B cell (primary cell): ENCODE results near the gene ARRDC3. TPM values are rescaled to one million over a fixed set of nuclear protein-coding genes. Genes with fewer than 3 reads are reported as not detected.

Experiments used
- ATAC-seq: fragments of 200-7000 bp; cut with Tn5 transposase; one replicate; pipeline ENCODE4 v1.10.0; 2021; ENCODE audit warnings: low read depth, mild to moderate bottlenecking, moderate number of reproducible peaks, moderate library complexity
- CTCF ChIA-PET: fragments of 350-600 bp; sonication (Branson Sonifier 250); formaldehyde crosslinking; loops from one replicate; lab custom pipeline; 2021; ENCODE audit warnings: antibody characterized with exemption, inconsistent platforms; lab: Charles Lee
- POLR2A ChIA-PET: fragments of 350-600 bp; sonication (Branson Sonifier 250); formaldehyde crosslinking; loops from one replicate; lab custom pipeline; 2021; ENCODE audit warnings: antibody characterized with exemption; lab: Charles Lee
- DNase-seq: peaks from one replicate; pipeline ENCODE4 v3.0.0; 2013
- H2AFZ ChIP-seq: 2 replicates; pipeline ENCODE4 v1.6.1; 2012; ENCODE audit warnings: mild to moderate bottlenecking, low read depth, low read length; ENCODE audit not compliant: insufficient read depth, poor library complexity, severe bottlenecking
- H3K27ac ChIP-seq, 2 donors: 1 replicate in 1 of 2; 2 replicates in 1 of 2; pipeline ENCODE4 v1.5.1; 2012 to 2013; ENCODE audit warnings: low read length in 2 of 2, mild to moderate bottlenecking in 2 of 2, moderate library complexity in 1 of 2
- H3K27me3 ChIP-seq, 4 experiments: fragments of 200-600 bp in 1 of 4; sonication (generic) in 1 of 4; replicated peaks in 1 of 4; 1 replicate in 2 of 4; 2 replicates in 2 of 4; pipeline versions ENCODE4 v1.6.1 to v1.7.0; 2013 to 2016; ENCODE audit warnings: low read length in 3 of 4, mild to moderate bottlenecking in 2 of 4, mixed read lengths in 1 of 4, moderate library complexity in 1 of 4; ENCODE audit not compliant: insufficient read depth in 4 of 4, control insufficient read depth in 3 of 4; ENCODE audit errors: control extremely low read depth in 1 of 4
- H3K36me3 ChIP-seq, 2 experiments: replicated peaks in 1 of 2; 1 replicate in 1 of 2; 2 replicates in 1 of 2; pipeline versions ENCODE4 v1.6.1 to v1.7.1; 2013; ENCODE audit warnings: low read length in 1 of 2; ENCODE audit not compliant: insufficient read depth in 2 of 2, control insufficient read depth in 1 of 2; ENCODE audit errors: control extremely low read depth in 1 of 2, extremely low read depth in 1 of 2
- H3K4me1 ChIP-seq, 2 donors: fragments of 200-600 bp in 1 of 2; sonication (generic) in 1 of 2; 1 replicate in 1 of 2; 2 replicates in 1 of 2; pipeline versions ENCODE4 v1.5.1 to v1.6.1; 2013 to 2017; ENCODE audit warnings: low read length in 2 of 2; ENCODE audit not compliant: control insufficient read depth in 2 of 2, insufficient read depth in 2 of 2
- H3K4me2 ChIP-seq: replicated peaks from 2 replicates; pipeline ENCODE3; 2012; ENCODE audit warnings: mild to moderate bottlenecking, low read depth, low read length; ENCODE audit not compliant: poor library complexity, severe bottlenecking
- H3K4me3 ChIP-seq, 5 experiments: fragments of 200-600 bp in 1 of 5; sonication (generic) in 1 of 5; 1 replicate in 3 of 5; 2 replicates in 2 of 5; pipeline versions ENCODE4 v1.5.1 to v1.7.0; 2011 to 2016; ENCODE audit warnings: low read length in 4 of 5, mild to moderate bottlenecking in 4 of 5, low read depth in 2 of 5, control low read depth in 1 of 5, moderate library complexity in 1 of 5; ENCODE audit not compliant: insufficient read depth in 1 of 5; ENCODE audit errors: control extremely low read depth in 1 of 5, extremely low read depth in 1 of 5
- H3K79me2 ChIP-seq: fragments of 200-600 bp; sonication (generic); one replicate; pipeline ENCODE4 v1.6.0; 2016; ENCODE audit warnings: low read length; ENCODE audit not compliant: control insufficient read depth, insufficient read depth
- H3K9ac ChIP-seq: fragments of 200-600 bp; sonication (generic); 2 replicates; pipeline ENCODE4 v1.6.1; 2017; ENCODE audit warnings: mild to moderate bottlenecking, low read length, moderate library complexity
- H3K9me3 ChIP-seq, 3 donors: one replicate each; pipeline versions ENCODE4 v1.6.1 to v1.7.1; 2013; ENCODE audit warnings: low read length in 2 of 3; ENCODE audit not compliant: control insufficient read depth in 2 of 3, insufficient read depth in 1 of 3; ENCODE audit errors: control extremely low read depth in 1 of 3
- H4K20me1 ChIP-seq: 2 replicates; pipeline ENCODE4 v1.6.0; 2012; ENCODE audit warnings: mild to moderate bottlenecking, low read length; ENCODE audit not compliant: insufficient read depth, control insufficient read depth, poor library complexity, severe bottlenecking
- H3K27ac Mint-ChIP-seq: one replicate; pipeline ENCODE4 v1.8.0; 2021; ENCODE audit warnings: mixed read lengths
- H3K27me3 Mint-ChIP-seq: one replicate; pipeline ENCODE4 v1.8.0; 2021; ENCODE audit warnings: mixed read lengths
- H3K4me1 Mint-ChIP-seq: one replicate; pipeline ENCODE4 v1.8.0; 2021; ENCODE audit warnings: mixed read lengths
- H3K4me3 Mint-ChIP-seq: one replicate; pipeline ENCODE4 v1.8.0; 2021; ENCODE audit warnings: mixed read lengths
- H3K9me3 Mint-ChIP-seq: one replicate; pipeline ENCODE4 v1.8.0; 2022; ENCODE audit warnings: mixed read lengths; ENCODE audit not compliant: insufficient read depth
- EZH2 ChIP-seq: IDR thresholded peaks from 2 replicates; pipeline ENCODE4 v1.6.1; 2012; ENCODE audit warnings: borderline replicate concordance, low read depth, mild to moderate bottlenecking, moderate library complexity, low read length; ENCODE audit not compliant: insufficient read depth, poor library complexity, severe bottlenecking
- WGBS: methylation state at CpG from one replicate; pipeline ENCODE4 v1.1.5; 2013; ENCODE audit warnings: missing lambda C conversion rate; ENCODE audit not compliant: insufficient coverage; 5-methylcytosine and 5-hydroxymethylcytosine counted together
- intact Hi-C: fragments of 100-400 bp; cut with micrococcal nuclease; formaldehyde crosslinking; loops from one replicate; pipeline ENCODE4 v1.10.0; 2022
- polyA plus RNA-seq: library from polyadenylated mRNA; depleted of rRNA; stranded (reverse); fragments of >200 nt; gene quantifications from 2 replicates; pipeline ENCODE4 v1.2.3, GENCODE V29; 2012
- total RNA-seq, 2 donors: library from RNA; stranded (reverse); fragments of 120-200 nt in 1 of 2; gene quantifications; 1 replicate in 1 of 2; 2 replicates in 1 of 2; pipeline versions ENCODE4 v1.2.3 to v1.2.4, GENCODE V29; 2013 to 2022
- TF ChIP-seq, protein P1 (sequence below): fragments of 200-600 bp; IDR thresholded peaks from one replicate; pipeline ENCODE4 v1.8.0; 2022; ENCODE audit warnings: antibody characterized with exemption, mild to moderate bottlenecking

Gene ARRDC3
- total and polyA plus RNA-seq, 2 donors (not counting 1 experiment from before 2014, with no cell fraction given): 52.9 to 84.9 TPM

DNA sequence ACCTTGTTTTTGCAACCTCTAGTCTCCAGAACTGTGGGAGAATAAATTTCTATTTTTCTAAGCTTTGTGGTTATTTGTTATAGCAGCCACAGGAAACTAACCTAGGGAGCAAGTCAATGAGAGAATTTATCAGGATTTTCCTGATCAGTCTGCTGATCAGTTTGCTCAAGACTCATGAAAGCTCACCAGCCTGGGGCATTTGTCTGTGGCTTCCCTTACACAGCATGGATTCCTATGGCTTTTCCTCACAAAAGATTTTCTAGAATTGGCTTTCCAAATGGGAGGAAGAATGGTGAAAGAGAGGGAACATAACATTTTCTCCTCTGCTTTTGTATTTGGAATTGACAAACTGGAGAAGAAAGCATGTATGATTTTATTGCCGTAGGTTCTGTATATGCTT is 20.2 kb downstream of the ARRDC3 start:
- Mint-ChIP-seq H3K4me3 (no peak overlapping the region), H3K27ac (no peak overlapping the region), H3K9me3 (peaks cover 3% of the 10 kb centered on the region), H3K27me3 (no peaks in the 10 kb centered on the region), H3K4me1 (peaks cover 23% of the 10 kb centered on the region)
- Histone ChIP-seq H3K9me3 (no peaks in the 10 kb centered on the region), H3K79me2 (no peaks in the 10 kb centered on the region), H3K27me3 (no peaks in the 10 kb centered on the region), H3K27ac (no peak overlapping the region), H3K36me3 (peaks cover under 1 to 2% of the 10 kb centered on the region in 2 experiments), H3K4me2 (no peak overlapping the region), H2AFZ (no peak overlapping the region), H3K4me3 (no peak overlapping the region), H3K4me1 (peaks cover 17 to 18% of the 10 kb centered on the region in 2 donors), H4K20me1 (no peaks in the 10 kb centered on the region), H3K9ac (no peak overlapping the region)
- ATAC-seq (no peak), DNase-seq (no peak)
- no CpG with 5 or more reads among the region's 1 CpG for whole genome bisulfite sequencing
- no peak for TF ChIP-seq EZH2
- TF ChIP-seq, protein P1, sequence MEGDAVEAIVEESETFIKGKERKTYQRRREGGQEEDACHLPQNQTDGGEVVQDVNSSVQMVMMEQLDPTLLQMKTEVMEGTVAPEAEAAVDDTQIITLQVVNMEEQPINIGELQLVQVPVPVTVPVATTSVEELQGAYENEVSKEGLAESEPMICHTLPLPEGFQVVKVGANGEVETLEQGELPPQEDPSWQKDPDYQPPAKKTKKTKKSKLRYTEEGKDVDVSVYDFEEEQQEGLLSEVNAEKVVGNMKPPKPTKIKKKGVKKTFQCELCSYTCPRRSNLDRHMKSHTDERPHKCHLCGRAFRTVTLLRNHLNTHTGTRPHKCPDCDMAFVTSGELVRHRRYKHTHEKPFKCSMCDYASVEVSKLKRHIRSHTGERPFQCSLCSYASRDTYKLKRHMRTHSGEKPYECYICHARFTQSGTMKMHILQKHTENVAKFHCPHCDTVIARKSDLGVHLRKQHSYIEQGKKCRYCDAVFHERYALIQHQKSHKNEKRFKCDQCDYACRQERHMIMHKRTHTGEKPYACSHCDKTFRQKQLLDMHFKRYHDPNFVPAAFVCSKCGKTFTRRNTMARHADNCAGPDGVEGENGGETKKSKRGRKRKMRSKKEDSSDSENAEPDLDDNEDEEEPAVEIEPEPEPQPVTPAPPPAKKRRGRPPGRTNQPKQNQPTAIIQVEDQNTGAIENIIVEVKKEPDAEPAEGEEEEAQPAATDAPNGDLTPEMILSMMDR: no peak
- intact Hi-C loops: no loop called here
- POLR2A ChIA-PET: interaction anchor here (0.7 kb wide), 1 partner anchor 19 kb away, joined by 3 read pairs; no protein-coding TSS in a partner anchor
- CTCF ChIA-PET: interaction anchor here (0.7 kb wide), 1 partner anchor 22 kb away, joined by 3 read pairs; no protein-coding TSS in a partner anchor

DNA sequence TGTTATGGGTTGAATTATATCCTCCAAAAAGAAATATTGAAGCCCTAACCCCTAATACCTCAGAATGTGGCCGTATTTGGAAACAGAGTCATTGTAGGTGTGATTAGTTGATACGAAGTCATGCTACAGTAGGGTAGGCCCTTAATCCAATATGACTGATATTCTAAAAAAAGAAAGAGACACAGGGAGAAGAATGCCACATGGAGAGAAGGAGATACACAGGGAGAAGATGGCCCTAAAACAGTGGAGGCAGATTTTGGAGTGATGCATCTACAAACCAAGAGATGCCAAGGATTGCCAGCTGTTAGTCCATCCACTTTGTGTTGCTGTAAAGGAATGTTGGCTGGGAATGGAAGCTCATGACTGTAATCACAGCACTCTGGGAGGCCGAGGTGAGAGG is 21.3 kb downstream of the ARRDC3 start:
- Mint-ChIP-seq H3K4me1 (peaks cover 23% of the 10 kb centered on the region), H3K9me3 (peaks cover 3% of the 10 kb centered on the region), H3K27ac (no peak overlapping the region), H3K4me3 (no peak overlapping the region), H3K27me3 (no peaks in the 10 kb centered on the region)
- Histone ChIP-seq H3K27me3 (no peaks in the 10 kb centered on the region), H3K4me2 (peak overlapping the region; percentile 51), H3K9me3 (no peaks in the 10 kb centered on the region), H3K27ac (no peak overlapping the region), H3K36me3 (no peaks in the 10 kb centered on the region), H3K4me3 (peak overlapping the region in 1 of 5 experiments; percentile 13), H3K4me1 (peaks cover 17 to 18% of the 10 kb centered on the region in 2 donors), H3K9ac (no peak overlapping the region), H4K20me1 (no peaks in the 10 kb centered on the region), H2AFZ (peak overlapping the region; percentile 1), H3K79me2 (no peaks in the 10 kb centered on the region)
- CTCF ChIA-PET: interaction anchor here (1.0 to 1.4 kb wide), 2 partner anchors 9 to 18 kb away, joined by 3 read pairs; no protein-coding TSS in a partner anchor
- TF ChIP-seq EZH2: no peak
- TF ChIP-seq, protein P1: no peak
- WGBS: no CpG with 5 or more reads among the region's 3 CpGs
- ATAC-seq: no peak
- POLR2A ChIA-PET: interaction anchor here (0.6 kb wide), 1 partner anchor 26 kb away, joined by 4 read pairs; no protein-coding TSS in a partner anchor
- intact Hi-C loops: no loop called here
- no peak for DNase-seq
